ENCODE measurements around the gene DLST. TPM values are rescaled to one million over a fixed set of nuclear protein-coding genes. Genes with fewer than 3 reads are reported as not detected.

Gene DLST
- 66.0 and 75.3 TPM in 2 replicates for total RNA-seq

DNA sequence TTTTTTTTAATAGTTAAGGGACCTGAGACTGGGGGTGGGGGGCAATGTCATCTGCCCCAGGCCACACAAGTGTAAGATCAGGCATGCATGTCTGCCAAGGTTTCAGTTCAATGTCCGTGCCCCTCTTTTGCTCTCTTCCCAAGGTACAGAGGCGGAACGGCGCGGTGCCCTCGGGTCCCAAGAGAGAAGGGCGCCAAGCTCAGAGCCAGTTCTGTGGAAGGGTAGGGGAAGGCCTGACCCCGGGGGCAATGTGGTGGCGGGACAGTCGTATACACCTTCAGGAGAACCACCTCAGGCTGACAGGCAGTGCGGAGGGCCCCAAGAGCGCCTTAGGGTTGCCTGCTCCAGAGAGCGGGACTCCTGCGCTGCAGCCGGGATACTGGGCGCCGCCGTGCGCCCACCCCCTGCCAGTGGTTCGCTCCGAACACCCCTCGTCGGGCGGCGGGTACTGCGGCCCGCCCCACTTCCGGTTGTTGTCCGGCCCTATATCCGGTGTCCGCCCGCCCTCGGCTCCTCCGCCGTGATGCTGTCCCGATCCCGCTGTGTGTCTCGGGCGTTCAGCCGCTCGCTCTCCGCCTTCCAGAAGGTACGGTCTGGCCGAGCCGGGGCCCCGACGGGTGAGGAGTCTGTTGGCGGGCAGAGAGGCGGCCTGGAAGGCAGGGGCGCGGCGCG, at the start of gene DLST:
DLST (plus strand) TSS at position 486 of the 672 bp plus-strand sequence; CDS start at position 524, 38 bp downstream.
- peak; percentile 53 for DNase-seq (ENCODE audit: low read depth, low spot score)

DNA sequence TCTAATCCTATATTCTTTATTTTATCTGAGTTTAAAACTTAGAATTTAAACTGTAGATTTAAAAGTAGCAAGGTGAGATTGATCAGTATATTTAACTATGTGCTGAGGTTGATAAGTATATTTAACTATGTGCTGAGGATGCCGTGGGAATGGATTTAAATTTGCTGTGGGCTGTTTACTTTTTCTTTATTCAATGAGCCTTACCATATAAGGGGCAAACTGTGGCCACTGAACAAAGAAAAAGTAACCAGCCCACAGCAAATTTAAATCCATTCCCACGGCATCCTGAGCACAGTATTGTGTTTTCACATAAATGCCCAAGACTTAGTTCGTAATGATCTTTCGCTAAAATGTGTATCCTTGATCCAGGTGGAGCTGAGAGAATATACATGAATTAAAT, 48.9 kb upstream of the DLST start:
- no peak for DNase-seq (ENCODE audit: low read depth, low spot score)

DNA sequence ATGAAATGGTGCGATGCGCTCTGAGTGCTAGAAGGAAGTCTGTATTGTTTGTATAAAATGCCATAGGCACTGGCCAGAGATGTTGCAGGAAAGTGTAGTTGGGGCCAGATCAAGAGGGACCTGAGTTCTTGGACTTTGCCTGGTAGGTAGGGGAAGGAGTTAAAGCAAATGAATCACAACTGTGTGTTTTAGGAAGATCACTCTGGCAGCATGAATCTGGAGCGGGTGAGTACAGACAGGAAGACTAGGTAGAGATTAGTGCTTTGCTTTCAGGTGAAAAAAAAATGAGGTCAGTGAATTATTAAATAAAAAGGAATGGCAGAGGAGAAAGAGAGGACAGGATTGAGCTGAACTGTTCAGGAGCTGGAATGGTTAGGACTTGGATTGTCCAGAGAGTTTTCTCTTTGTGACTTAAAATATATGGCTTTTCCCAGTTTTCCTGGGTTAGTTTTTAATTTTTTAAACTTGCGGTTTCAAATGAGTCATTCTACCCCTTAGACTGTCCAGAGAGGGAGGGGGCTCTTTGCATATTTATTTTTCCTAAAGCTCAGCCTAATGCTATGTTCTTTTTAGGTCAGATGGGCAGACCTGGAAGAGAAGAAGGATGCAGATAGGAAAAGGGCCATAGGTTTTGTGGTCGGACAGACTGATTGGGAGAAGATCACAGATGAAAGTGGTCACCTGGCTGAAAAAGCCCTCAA, 46.9 kb upstream of the DLST start:
- DNase-seq (ENCODE audit: low read depth, low spot score): no peak

DNA sequence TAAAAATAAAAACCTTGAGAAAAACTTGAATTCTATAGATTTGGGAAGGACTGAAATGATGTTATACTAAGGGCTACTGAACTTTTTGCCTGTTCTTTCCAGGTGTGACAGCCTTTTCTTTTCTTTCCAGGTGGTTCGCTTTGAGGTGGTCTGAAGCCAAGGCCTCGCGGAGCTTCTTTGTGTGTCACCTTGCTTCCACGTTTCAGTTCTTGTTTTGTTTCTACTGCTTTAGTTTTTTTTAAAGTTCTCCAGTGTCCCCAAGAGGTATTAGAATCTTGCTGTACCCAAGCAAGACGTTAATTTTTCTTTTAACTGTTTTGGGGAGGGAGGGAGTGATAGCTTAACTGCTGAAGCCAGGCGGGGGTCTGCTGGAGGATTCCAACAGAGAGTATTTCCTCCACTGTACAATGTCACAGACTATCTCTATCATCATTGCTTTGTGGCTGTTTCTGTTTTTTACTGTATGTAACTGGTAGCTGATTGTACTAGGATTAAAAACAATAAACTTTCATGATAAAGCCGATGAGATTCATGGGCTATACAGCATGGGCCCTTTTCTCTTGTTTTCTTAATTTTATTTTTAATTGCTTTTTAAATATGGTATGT, 46.0 kb upstream of the DLST start:
- no peak for DNase-seq (ENCODE audit: low read depth, low spot score)

DNA sequence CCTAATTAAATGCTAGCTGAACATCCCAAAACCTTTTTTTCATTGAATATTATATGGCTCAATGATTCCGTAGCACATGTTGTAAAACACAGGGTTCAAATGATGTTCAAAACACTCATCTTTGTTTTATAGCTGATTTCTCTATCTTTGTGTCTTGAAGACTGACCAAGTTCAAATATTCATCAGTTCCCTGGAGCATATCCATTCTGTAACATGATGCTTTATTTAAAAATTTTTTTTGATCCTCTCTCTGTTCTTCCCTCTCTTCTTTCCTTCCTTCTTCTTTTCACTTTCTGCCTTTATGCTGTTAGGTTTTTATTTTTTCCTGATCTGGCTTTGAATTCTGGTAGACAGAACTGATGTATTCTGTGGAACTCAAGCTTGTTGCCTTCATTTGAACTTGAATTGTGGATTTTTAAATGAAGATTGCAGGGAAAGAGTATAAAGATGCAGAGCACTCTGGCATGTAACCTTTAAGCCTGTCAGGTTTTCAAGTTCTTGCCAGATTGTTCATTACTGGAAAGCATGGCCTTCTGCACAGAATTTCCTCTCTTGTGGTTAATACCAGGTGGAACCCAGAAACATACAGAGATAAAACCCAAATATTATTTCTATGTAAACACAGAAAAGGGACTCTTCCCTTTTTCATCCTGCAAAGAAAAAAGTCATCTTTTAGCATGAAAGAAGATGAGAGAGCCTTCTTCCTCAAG, 45.3 kb upstream of the DLST start:
- DNase-seq (ENCODE audit: low read depth, low spot score): no peak

DNA sequence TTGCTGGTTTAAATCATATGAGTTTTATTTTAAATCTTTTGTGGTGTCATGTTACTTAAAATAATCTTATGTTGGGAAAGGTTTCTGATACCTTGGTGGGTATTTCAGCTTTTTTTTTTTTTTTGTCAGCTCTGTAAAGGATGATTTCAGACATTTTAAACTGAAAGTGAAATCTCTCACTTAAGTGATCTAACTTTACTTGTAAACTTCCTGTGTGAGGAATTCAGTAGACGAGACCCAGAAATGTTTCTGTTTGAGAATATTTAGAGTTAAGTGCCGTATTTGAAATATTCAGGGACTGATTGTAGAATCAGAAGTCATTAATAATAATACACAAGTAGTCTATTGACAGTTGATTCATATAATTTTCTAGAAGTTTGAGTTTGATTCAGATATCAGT, 43.5 kb upstream of the DLST start:
- no peak for DNase-seq (ENCODE audit: low read depth, low spot score)

DNA sequence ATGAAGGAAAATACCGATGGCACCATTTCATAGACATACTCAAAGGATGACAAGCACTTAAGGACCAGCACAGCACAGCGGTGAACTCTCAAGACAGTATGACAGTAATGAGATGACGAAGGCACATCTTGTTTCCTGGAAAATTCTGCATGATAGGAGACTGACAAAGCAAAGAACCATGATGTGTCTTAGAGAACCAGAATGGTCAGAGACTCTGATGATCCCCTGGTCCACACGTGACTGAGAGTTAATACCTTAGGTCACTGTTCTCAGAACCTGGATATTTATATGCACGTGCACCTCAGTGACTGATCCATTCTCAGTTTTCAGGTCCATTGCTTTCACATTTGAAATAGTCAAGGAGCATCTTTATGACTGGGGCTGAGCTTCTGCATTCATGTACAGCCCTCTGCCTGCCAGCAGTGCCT, 41.1 kb upstream of the DLST start:
- no peak for DNase-seq (ENCODE audit: low read depth, low spot score)

DNA sequence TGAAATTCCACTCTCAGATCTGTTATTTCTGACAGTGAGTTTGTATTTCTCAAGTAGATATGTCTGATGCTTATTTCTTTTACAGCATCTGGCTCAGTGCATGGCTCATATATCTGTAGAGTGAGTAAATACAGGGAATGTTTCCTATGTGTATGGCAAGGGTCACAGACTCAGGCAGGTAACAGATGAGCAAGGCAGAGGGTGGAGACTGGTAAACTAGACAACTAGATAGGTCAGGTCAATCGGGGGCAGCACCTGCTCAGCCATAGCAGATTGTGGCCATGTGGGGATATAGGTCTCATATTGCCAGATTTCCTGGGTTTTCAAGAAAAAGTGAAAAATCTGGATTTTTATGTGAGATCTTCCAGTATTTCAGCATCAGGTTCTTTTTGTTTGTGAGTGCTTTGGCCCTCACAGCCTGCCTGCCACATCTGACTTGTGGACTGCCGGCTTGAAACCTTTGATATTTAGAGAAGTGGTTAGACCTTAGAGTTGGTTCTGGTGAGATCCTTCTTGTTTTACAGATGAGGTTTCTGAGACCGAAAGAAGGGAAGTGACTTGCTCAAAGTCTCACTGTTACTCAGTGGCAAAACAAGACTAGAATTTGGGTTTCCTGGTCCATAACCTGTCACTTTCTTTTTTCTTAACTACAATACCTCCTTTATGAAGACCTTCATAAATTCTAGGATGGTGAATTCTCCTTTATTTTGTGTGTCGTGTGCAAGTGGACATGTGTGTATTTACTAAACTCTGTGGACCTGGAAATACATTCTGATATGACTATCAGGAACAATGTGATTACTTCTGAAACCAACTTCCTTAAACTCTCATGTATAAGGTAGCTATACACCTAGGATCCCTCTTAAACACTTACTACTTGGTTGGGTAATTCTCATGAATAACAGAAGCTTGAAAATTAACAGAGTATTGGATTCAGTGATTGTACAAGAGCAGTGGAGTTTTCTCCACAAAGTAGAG, 40.2 kb upstream of the DLST start:
- no peak for DNase-seq (ENCODE audit: low read depth, low spot score)

DNA sequence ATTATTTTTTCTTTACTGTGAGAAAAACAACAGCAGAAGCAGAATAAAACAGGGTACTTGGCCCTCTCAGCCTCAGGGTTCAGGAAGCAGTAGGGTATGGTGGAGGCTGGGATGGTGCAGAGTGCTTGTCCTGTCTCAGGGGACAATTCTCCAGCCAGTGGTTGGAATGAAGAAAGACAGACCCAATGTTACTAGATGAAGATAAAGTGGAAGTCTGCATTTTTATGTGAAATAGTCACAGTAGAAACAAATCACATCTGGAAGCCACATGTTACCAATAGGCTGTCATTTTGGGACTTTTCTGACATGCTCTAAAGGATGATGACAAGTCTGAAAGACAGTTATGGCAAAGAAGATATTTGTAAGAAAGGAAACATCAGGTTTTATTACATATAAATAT, 38.1 kb upstream of the DLST start:
- DNase-seq (ENCODE audit: low read depth, low spot score): no peak

DNA sequence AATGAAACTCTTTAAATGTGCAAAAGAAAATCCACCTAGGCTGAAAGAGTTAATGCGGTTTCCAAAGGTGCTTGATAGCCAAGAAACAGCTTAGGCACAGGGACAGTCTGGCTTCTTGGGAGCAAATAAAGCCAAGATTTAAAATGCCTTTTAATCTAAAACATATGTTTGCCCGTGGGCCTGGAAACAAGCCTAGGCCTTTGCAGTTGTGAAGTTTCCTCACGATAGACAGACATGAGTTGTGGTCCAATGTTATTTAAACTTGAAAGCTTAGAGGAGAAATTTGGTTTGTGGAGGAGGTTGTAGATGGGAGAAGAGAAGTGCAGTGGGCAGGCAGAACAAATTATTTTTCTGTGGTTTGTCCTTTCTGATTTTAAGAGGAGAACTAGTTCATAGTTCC, 35.5 kb upstream of the DLST start:
- DNase-seq (ENCODE audit: low read depth, low spot score): no peak

DNA sequence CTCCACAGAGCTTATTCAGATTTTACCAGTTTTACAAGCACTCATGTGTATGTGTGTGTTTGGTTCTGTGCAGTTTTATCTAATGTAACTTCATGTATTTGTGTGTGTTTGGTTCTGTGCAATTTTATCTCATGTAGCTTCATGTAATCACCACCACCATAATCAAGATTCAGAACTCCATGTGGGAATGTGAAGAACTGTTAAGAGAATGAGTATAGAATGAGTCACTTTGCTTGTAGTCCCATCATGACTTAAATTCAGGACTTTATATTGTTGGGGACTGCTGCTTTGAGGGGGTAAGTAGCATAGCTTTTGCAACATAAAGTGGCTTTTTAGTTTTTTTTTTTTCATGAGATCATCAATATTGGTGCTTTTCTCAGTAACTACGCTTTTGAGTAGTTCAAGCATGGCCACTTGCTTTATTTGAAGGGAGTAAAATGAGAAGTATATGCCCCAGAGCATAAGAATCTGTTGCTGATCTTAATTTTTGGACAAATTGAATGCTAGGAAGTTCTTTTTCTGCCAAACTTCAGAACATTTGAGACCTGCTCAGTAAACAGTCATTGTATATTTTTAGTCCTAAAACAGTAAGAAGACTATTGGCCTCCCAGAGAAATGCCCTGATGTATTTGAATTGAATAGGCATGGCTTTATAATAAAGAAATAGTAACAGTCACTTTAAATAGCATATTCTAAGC, 34.6 kb upstream of the DLST start:
- DNase-seq (ENCODE audit: low read depth, low spot score): no peak

DNA sequence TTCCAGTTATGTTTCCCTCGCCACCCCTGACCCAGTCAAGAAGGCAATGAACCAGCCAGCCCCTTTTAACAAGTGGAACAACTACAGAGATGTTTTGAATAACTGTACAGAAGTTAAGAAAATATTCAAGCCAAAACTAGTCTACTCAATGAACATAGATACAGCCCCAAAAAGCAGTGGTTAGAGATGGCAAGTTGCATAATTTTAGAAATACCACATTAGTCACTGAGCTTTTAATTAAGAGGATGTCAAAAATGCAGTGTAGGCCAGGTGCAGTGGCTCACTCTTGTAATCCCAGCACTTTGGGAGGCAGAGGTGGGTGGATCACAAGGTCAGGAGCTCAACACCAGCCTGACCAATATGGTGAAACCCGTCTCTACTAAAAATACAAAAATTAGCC, 32.9 kb upstream of the DLST start:
- no peak for DNase-seq (ENCODE audit: low read depth, low spot score)

DNA sequence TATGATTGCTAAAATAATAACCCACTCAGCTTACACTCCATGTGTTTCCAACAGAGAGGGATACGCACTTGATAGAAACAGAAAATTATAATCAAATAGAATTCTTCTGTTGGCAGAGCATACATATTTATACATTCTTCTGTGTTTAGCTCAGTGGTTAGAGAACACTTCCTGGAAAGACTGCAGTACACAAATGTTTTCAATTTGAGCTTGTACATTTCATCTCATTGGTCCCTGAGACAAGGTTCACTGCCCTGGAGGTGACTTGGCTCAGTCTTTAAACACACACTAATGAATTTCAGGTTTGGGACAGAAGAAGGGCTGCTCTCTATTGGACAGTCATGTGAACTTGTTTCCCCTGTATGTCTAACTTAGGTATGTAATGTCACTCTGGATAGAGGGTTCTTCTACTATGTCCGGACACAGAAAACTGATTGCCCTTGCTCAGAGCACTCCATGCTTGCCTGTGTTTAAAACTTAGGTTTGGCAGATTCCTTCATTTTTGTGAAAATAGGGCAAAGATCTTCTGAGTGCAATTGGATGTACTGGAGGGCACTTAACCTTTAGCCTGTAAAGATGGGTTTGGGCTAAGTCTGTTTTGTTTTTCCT, 28.7 kb upstream of the DLST start:
- no peak for DNase-seq (ENCODE audit: low read depth, low spot score)

DNA sequence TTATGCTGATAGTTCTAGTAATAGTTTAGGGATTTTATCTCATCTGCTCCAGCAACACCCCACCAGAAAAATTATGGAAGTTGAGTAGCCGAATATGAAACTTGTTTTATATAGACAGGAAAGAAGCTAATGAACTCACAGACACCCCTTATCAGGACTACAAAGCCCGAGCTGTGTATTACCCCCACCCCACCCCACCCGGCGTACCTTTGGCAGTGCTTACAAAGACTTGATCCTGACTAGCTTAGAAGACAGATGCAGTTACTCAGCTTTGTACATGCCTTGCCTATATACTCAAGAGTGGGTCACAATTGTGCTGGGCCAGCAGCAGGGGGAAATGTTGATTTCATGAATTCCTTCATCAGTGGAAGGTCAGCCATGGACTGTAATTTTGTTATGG, 28.1 kb upstream of the DLST start:
- DNase-seq (ENCODE audit: low read depth, low spot score): no peak

DNA sequence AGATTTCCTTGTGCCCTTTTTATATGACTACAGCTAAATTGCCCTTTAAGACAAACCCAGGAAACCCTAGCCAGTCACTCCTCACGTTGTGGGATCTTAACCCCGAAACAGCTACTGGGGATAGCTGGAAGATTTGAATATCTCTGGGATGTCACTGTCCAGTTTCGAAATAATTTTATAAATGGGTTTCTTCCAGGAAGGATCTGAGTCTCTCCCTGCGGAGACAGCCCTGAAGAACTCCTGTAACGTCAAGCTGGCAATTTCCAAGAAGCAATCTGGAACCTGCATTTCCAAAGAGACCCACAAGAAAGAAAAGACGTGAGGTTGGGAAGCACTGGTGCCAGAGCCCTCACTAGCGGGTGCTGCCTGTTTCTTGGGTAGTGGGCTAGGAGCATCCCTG, 26.7 kb upstream of the DLST start:
- DNase-seq (ENCODE audit: low read depth, low spot score): no peak

DNA sequence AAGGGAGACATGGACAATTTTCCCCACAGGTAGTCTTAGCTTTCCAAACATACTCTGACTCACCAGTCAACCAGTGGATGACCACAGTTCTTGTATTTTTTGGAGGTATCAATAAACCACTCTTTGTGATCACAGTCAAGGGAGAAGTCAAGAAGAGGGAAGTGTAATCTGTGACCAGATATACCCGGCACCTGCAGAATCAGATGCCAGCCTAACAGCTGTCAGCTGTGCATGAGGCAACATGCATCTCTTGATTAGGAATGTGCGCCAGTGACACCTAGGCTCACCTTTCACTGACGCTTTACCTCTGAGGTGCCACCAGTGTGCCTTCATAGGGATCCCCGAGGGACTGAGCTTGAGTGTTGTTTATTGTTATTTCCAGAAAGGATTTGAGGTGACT, 25.8 kb upstream of the DLST start:
- DNase-seq (ENCODE audit: low read depth, low spot score): no peak

DNA sequence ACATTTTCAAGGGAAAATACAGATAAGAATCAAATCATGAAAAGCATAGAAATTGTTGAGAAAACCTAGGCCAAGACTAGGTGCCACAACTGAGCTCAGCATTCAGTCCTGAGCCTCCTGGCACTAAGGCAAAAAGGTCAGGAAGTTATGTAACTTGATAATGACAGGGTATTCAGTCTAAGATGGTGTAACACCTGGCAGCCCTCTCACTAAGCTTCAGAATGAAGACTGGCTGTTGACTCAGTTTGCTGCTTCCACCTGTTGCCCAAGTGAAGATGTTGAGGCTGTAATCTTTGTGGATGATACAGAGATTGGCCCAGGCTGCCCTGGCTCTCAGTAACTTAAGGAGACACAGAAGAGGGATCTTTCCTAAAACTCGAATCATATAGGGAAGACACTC, 25.4 kb upstream of the DLST start:
- DNase-seq (ENCODE audit: low read depth, low spot score): no peak

DNA sequence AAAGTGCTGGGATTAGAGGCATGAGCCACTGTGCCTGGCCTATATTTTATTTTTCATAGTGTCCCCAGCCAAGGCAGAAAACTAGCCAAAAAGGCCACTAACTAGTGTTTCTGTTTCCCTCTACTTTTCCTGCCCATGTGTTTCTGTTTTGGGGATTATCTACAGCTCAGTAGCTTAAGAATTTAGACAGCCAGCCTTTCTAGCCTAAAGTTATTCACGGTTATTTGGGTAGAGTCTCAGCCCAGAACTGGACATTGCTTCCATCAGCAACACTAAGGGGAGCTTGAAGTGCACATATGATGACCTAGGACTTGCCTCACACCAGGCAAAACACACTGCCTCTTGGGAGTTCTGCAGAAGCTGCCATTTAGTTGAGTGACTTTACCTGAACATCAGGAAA, 23.7 kb upstream of the DLST start:
- DNase-seq (ENCODE audit: low read depth, low spot score): no peak

DNA sequence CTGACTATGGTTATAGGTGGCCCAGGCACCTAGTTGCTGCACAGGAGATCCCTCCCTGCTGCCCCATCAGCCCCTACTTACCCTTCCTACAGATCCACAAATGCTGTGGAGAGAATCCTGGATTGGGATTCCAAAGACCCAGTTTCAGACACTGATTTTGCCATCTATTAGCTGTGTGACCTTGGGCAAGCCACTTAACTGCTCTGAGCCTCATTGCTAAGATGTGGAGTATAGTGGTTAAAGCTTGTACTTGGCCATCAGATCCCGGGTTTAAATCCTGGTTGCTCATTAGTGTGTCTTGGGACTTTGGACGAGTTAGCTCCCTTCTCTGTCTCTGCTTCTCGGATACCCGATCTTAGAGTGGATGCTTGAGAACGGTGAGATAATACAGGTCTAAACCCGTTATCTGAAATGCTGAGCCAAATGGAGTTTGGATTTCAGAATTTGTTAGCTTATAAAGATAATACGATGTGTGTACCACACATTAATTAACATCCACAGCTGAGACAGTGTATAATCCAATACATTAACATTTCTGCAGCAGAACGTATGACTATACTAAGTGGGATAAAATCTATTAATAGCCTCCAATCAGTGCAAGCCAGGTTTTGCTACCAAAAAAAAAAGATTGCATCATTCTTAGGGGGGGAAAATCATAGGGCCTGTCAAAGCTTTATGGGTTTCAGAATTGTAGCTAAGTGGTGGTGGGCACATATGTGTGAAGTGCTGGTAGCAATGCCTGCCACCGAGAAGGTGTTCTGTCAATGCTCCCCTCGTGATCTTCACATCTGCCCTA, 21.8 kb upstream of the DLST start:
- DNase-seq (ENCODE audit: low read depth, low spot score): no peak
